Cardiac fibroblast (primary cell): ENCODE results near the gene BRSK2.

Experiments
- DNase-seq, 2 donors: peaks; one replicate each; pipeline versions ENCODE4 v3.0.0 to v3.0.0-alpha.2; 2010; ENCODE audit warnings: low read depth in 2 of 2
- H3K4me3 ChIP-seq, 2 donors: replicated peaks in 1 of 2; 1 replicate in 1 of 2; 2 replicates in 1 of 2; pipeline ENCODE4 v1.5.1; 2011; ENCODE audit warnings: low read depth in 2 of 2, low read length in 2 of 2, mild to moderate bottlenecking in 2 of 2, moderate library complexity in 1 of 2
- CTCF ChIP-seq: IDR thresholded peaks from one replicate; pipeline ENCODE4 v1.5.1; 2011; ENCODE audit warnings: low read depth, mild to moderate bottlenecking, low read length, inconsistent platforms

Gene BRSK2

DNA sequence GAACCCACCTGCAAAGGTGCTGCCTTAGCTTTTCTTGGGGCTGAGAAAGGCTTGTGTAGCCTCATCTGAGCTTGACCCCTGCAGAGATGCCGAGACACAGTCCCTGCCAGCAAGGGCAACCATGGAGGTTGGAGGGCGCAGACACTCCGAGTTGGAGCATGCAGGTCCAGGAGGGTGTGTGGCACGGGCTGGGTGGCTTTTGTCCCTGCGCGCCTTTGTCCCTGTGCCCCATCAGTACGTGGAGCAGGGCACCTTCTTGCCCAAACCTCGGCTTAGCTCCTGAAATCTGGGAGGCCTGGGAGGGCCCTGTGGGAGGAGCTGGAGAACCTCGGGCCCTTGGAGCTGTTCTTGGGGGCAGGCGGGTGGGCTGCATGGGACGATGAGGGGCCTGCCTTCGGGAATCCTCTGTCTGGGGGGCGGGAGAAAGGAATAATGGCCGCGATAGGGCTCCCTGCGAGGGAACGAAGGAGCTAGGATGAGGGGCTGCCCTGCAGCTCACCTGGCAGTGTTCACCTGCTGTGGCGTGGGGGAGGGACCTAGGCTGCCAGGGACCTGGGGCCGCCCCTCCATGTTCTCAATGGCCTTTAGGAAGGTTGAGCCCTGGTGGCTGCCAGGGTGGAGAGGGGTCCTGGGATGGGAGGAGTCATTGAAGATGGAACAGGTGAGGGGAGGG lies 3.4 kb downstream of the BRSK2 start:
- no peak for TF ChIP-seq CTCF
- no peak for DNase-seq
- H3K4me3 ChIP-seq: no peak overlapping the region

DNA sequence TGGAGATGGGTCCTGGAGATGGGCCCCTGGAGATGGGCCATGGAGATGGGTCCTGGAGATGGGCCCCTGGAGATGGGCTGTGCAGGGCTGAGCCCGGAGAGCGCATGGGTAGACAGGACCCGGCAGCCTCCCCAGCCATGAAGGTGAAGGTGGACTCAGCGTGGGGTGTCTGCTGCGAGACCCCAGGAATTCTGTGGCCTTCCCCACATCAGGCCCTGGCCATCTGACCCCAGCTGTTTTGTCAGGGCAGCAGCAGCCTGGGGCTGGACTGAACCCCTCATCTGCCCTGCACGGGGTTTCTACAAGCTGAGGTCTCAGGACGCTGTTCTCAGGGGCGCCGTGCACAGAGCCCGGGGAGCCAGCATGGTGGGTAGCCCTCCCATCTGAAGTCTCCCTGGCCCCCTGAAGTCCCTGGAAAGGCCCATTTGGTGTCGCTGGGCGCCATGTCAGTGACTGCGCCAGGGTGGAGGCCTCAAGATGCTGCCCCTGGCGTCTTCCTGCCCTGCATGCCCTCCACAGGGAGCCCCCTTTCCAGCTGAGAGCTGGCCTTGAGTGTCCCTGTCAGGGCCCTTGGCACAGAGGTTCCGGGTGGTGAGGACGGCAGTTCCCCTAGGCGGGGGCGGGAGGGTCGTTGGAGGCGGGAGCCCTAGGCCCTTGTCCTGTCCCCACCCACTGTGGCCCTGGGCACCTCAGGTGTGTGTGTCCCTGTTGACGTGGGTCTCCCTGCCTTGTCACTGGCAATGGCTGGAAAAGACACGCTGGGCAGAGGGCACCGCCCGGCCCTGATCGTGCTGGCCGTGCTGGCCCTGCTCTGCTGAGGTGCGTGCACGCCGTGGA lies 5.4 kb downstream of the BRSK2 start:
- TF ChIP-seq CTCF: no peak
- DNase-seq: no peak
- H3K4me3 ChIP-seq: no peak overlapping the region

GRCh38 chr11:1395773-1396374 lies 6.1 kb downstream of the BRSK2 start:
- no peak for DNase-seq
- no peak for TF ChIP-seq CTCF
- H3K4me3 ChIP-seq: no peak overlapping the region

GRCh38 chr11:1396375-1396841 lies 6.7 kb downstream of the BRSK2 start:
- no peak overlapping the region for H3K4me3 ChIP-seq
- no peak for TF ChIP-seq CTCF
- DNase-seq: no peak

- DNase-seq: no peak
- no peak for TF ChIP-seq CTCF
- H3K4me3 ChIP-seq: no peak overlapping the region
Measured at GRCh38 chr11:1397146-1397861, 7.6 kb downstream of the BRSK2 start.

DNA sequence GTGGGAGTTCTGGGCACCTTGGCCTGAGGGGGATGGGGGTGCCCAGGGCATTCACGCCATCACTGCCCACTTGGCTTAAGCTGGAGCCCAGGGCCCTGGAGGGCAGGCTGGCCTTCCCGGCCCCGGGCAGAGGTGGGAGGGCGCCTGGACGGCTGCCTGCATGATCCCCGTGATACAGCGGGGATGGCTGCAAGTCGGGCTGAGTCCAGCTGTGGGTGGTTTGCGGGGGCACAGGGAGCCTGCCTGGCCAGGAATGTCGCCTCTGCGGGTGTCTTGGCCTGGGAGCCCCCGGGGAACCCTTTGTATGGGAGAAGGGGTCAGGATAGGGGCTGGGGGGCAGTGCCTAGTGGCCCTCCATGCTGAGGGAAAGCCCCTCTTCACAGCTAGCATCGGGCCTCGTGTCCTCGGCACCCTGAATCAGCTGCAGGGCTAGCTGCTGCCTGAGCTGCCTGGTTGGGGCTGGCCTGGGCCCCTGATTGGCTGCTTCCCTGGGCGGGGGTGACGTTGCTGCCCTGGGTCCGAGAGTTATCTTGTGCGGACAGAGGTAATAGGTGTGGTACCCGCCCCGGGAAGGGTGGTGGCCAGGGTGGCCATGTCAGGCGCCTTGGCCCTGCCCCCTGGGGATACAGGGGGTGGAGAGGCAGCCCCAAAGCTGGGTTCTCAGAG lies 8.3 kb downstream of the BRSK2 start:
- no peak for TF ChIP-seq CTCF
- no peak overlapping the region for H3K4me3 ChIP-seq
- DNase-seq: no peak
